HCT116 (cell line): ENCODE measurements around the gene RBBP8NL. TPM values are rescaled to one million over a fixed set of nuclear protein-coding genes. Genes with fewer than 3 reads are reported as not detected.

ENCODE experiments used
- ATAC-seq: fragments of 200-7000 bp; cut with Tn5 transposase; 2 replicates; pipeline ENCODE4 v1.9.1; 2020; ENCODE audit warnings: mild to moderate bottlenecking, moderate library complexity
- BruUV-seq: library from RNA; stranded (reverse); fragments of 400-500 nt; replicated peaks from 2 replicates; lab custom pipeline; 2021; lab: Mats Ljungman, UMichigan
- CTCF ChIA-PET: fragments of 300-600 bp; sonication (Branson Sonifier 250); formaldehyde crosslinking; loops from one replicate; lab custom pipeline; 2021; ENCODE audit warnings: antibody characterized with exemption; lab: Charles Lee
- POLR2A ChIA-PET: fragments of 300-600, 350-600 bp; sonication (Branson Sonifier 250); formaldehyde crosslinking; loops from one replicate; lab custom pipeline; 2021; ENCODE audit warnings: antibody characterized with exemption; lab: Charles Lee
- RAD21 ChIA-PET, 2 experiments: fragments of 300-600 bp; sonication (Branson Sonifier 250); formaldehyde crosslinking; loops; one replicate each; lab custom pipeline; 2023; ENCODE audit warnings: low total read pairs in 2 of 2; ENCODE audit not compliant: uncharacterized antibody in 2 of 2, unreplicated experiment in 2 of 2, low non-redundant PET in 1 of 2; lab: Charles Lee
- DNase-seq: peaks from one replicate; pipeline ENCODE4 v3.0.0-alpha.2; 2010; ENCODE audit warnings: low read depth, low spot score
- H2AFZ ChIP-seq: fragments of 200-600 bp; shearing (Covaris generic), sonication (generic); 2 replicates; pipeline ENCODE4 v1.6.1; 2017; ENCODE audit warnings: low read depth, mixed run types, mixed read lengths, antibody characterized with exemption, low read length; ENCODE audit not compliant: poor library complexity, severe bottlenecking
- H3K27ac ChIP-seq: 2 replicates; pipeline ENCODE4 v1.5.1; 2012; ENCODE audit warnings: low read depth, low read length
- H3K27me3 ChIP-seq: fragments of 200-600 bp; sonication (generic); 2 replicates; pipeline ENCODE4 v1.6.1; 2016; ENCODE audit warnings: mixed run types, low read length, mixed read lengths; ENCODE audit not compliant: insufficient read depth
- H3K36me3 ChIP-seq, 2 experiments: fragments of 200-500 bp in 1 of 2; fragments of 200-600 bp in 1 of 2; sonication (Bioruptor generic) in 1 of 2; sonication (generic) in 1 of 2; 2 replicates each; pipeline versions ENCODE4 v1.5.1 to v1.6.1; 2014 to 2016; ENCODE audit warnings: low read length in 2 of 2, inconsistent platforms in 1 of 2, mixed read lengths in 1 of 2, mixed run types in 1 of 2; ENCODE audit not compliant: insufficient read depth in 2 of 2, control insufficient read depth in 1 of 2
- H3K4me1 ChIP-seq, 2 experiments: fragments of 200-600 bp in 1 of 2; sonication (generic) in 1 of 2; 2 replicates each; pipeline versions ENCODE4 v1.5.1 to v1.6.1; 2012 to 2017; ENCODE audit warnings: low read length in 2 of 2, inconsistent platforms in 1 of 2, mild to moderate bottlenecking in 1 of 2, mixed read lengths in 1 of 2, mixed run types in 1 of 2, moderate library complexity in 1 of 2; ENCODE audit not compliant: insufficient read depth in 2 of 2, control insufficient read depth in 1 of 2
- H3K4me2 ChIP-seq: fragments of 200-600 bp; sonication (generic); 2 replicates; pipeline ENCODE4 v1.6.1; 2017; ENCODE audit warnings: mixed run types, low read length, mixed read lengths
- H3K4me3 ChIP-seq, 2 experiments: fragments of 200-600 bp in 1 of 2; sonication (generic) in 1 of 2; replicated peaks in 1 of 2; 2 replicates each; pipeline ENCODE4 v1.5.1; 2011 to 2016; ENCODE audit warnings: low read length in 2 of 2, control low read depth in 1 of 2, low read depth in 1 of 2, mild to moderate bottlenecking in 1 of 2, mixed read lengths in 1 of 2, mixed run types in 1 of 2
- H3K79me2 ChIP-seq: fragments of 200-600 bp; sonication (generic); 2 replicates; pipeline ENCODE4 v1.6.1; 2017; ENCODE audit warnings: mild to moderate bottlenecking, mixed run types, low read length, moderate library complexity, mixed read lengths; ENCODE audit not compliant: insufficient read depth
- H3K9ac ChIP-seq: fragments of 200-600 bp; sonication (generic); 2 replicates; pipeline ENCODE4 v1.6.1; 2016; ENCODE audit warnings: low read length, mixed read lengths
- H3K9me2 ChIP-seq: fragments of 200-600 bp; sonication (generic), shearing (Covaris generic); 2 replicates; pipeline ENCODE4 v1.6.1; 2017; ENCODE audit warnings: mixed run types, mild to moderate bottlenecking, moderate library complexity; ENCODE audit not compliant: insufficient read depth
- H3K9me3 ChIP-seq, 2 experiments: fragments of 200-500 bp in 1 of 2; fragments of 200-600 bp in 1 of 2; sonication (Bioruptor generic) in 1 of 2; sonication (generic) in 1 of 2; 2 replicates each; pipeline ENCODE4 v1.6.1; 2014 to 2017; ENCODE audit warnings: low read length in 2 of 2, mixed read lengths in 2 of 2, inconsistent platforms in 1 of 2, low read depth in 1 of 2, mild to moderate bottlenecking in 1 of 2, mixed run types in 1 of 2, moderate library complexity in 1 of 2; ENCODE audit not compliant: control insufficient read depth in 1 of 2, insufficient read depth in 1 of 2
- H4K20me1 ChIP-seq: fragments of 200-600 bp; sonication (generic), shearing (Covaris generic); 2 replicates; pipeline ENCODE4 v1.6.1; 2017; ENCODE audit warnings: mixed run types, mild to moderate bottlenecking, moderate library complexity; ENCODE audit not compliant: insufficient read depth
- ELF1 ChIP-seq: IDR thresholded peaks from 2 replicates; pipeline ENCODE4 v1.6.1; 2012; ENCODE audit warnings: low read depth, borderline replicate concordance
- EZH2 ChIP-seq: fragments of 200-600 bp; sonication (generic); IDR thresholded peaks from 2 replicates; pipeline ENCODE4 v1.6.1; 2017; ENCODE audit warnings: antibody characterized with exemption, mixed run types
- EZH2phosphoT487 ChIP-seq: fragments of 200-600 bp; IDR thresholded peaks from 2 replicates; pipeline ENCODE4 v1.6.1; 2018; ENCODE audit warnings: antibody characterized with exemption, borderline replicate concordance
- FOSL1 ChIP-seq: IDR thresholded peaks from 2 replicates; pipeline ENCODE4 v1.6.1; 2012; ENCODE audit warnings: low read depth
- JUND ChIP-seq: IDR thresholded peaks from 2 replicates; pipeline ENCODE4 v1.6.1; 2012
- POLR2A ChIP-seq: IDR thresholded peaks from 2 replicates; pipeline ENCODE4 v1.7.0; 2011; ENCODE audit warnings: borderline replicate concordance; ENCODE audit not compliant: insufficient read depth, insufficient read length; ENCODE audit errors: extremely low read depth
- POLR2AphosphoS5 ChIP-seq: IDR thresholded peaks from 2 replicates; pipeline ENCODE4 v1.6.1; 2011; ENCODE audit warnings: mild to moderate bottlenecking, low read depth, low read length, moderate library complexity
- RAD21 ChIP-seq: IDR thresholded peaks from 2 replicates; pipeline ENCODE4 v1.6.1; 2012; ENCODE audit warnings: low read depth, mild to moderate bottlenecking
- SIN3A ChIP-seq: IDR thresholded peaks from 2 replicates; pipeline ENCODE4 v1.6.1; 2012; ENCODE audit warnings: low read depth
- SP1 ChIP-seq: IDR thresholded peaks from 2 replicates; pipeline ENCODE4 v1.6.1; 2012; ENCODE audit warnings: low read depth
- SRF ChIP-seq: IDR thresholded peaks from 2 replicates; pipeline ENCODE4 v1.6.1; 2012; ENCODE audit warnings: low read depth
- TCF7L2 ChIP-seq: IDR thresholded peaks from 2 replicates; pipeline ENCODE4 v1.7.0; 2011; ENCODE audit warnings: borderline replicate concordance, inconsistent platforms; ENCODE audit not compliant: insufficient read depth, insufficient read length; ENCODE audit errors: extremely low read depth
- ZFX ChIP-seq: fragments of 450-650 bp; IDR thresholded peaks from 2 replicates; pipeline ENCODE4 v1.6.1; 2017
- ZNF274 ChIP-seq: fragments of 200-500 bp; sonication (Bioruptor generic); IDR thresholded peaks from 2 replicates; pipeline ENCODE4 v1.6.1; 2014; ENCODE audit warnings: mild to moderate bottlenecking, low read depth, low read length, inconsistent platforms
- intact Hi-C: fragments of 100-400 bp; cut with micrococcal nuclease; formaldehyde crosslinking; loops from 2 replicates; pipeline ENCODE4 v1.10.0; 2022
- total RNA-seq: library from RNA; stranded (reverse); gene quantifications from one replicate; pipeline ENCODE4 v1.2.1, GENCODE V29; 2021; ENCODE audit not compliant: unreplicated experiment
- TF ChIP-seq, protein P1 (sequence below), 3 experiments: fragments of 200-600 bp in 1 of 3; sonication (generic) in 1 of 3; IDR thresholded peaks in 2 of 3; conservative IDR thresholded peaks in 1 of 3; 2 replicates each; pipeline ENCODE4 v1.5.1; 2012 to 2017; ENCODE audit warnings: low read depth in 2 of 3, low read length in 2 of 3, antibody characterized with exemption in 1 of 3, borderline replicate concordance in 1 of 3, control low read depth in 1 of 3, mild to moderate bottlenecking in 1 of 3, mixed read lengths in 1 of 3, mixed run types in 1 of 3, moderate library complexity in 1 of 3; ENCODE audit not compliant: insufficient read depth in 1 of 3
- TF ChIP-seq, protein P2 (sequence below): IDR thresholded peaks from 2 replicates; pipeline ENCODE4 v1.6.1; 2011; ENCODE audit warnings: mild to moderate bottlenecking, low read length, moderate library complexity; ENCODE audit not compliant: insufficient replicate concordance; ENCODE audit errors: extremely low read depth

Gene RBBP8NL
- total RNA-seq, 1 experiment from 2014 or later = 0.59 TPM

DNA sequence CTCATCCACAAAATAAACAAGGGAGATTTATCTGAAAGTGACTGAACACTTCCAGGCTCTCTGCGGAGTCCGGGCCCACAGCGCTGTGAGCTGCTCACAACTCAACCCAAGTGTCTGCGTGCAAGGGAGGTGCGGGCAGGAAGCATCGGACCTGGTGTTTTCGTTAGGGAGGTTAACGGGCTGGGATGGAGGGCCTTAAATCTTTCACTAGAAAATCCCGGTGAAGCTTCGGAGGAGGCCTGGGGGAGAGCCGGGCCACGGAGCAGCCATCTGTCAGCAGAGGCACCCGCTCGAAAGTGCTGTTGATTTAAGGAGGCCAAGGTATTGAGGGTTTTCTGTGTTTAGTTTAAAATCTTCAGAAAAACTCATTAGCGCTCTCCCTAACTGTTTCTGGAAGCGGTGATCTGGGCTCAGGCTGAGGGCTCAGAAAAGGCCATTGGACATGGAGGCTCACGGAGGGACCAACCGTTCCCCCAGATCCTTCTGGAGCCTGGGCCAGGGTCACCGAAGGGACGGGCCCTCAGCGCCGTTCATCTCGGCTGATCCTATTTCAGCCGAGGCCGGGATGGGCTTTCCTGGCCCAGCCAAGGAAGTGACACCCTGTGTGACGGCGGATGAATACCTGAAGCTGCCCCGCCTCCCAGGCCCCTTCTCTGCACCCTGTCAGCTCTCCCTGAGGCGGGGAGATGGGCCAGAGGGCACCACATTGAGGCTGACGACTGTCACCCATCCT, 27.7 kb upstream of the RBBP8NL start:
- no peak overlapping the region for H3K27ac ChIP-seq
- H3K9ac ChIP-seq = no peak overlapping the region
- 0 out of 2 replicates have a peak, but pooled peaks cover 4% of the 10 kb centered on the region for H3K27me3 ChIP-seq
- H3K36me3 ChIP-seq = no peaks in the 10 kb centered on the region
- ATAC-seq (no peak), DNase-seq (no peak)
- POLR2A ChIA-PET = no interaction called here
- BruUV-seq = no TSS peak
- no peaks in the 10 kb centered on the region for H3K79me2 ChIP-seq
- no peak overlapping the region for H2AFZ ChIP-seq
- CTCF ChIA-PET = no interaction called here
- no peak overlapping the region for H3K4me2 ChIP-seq
- 0 out of 4 replicates have a peak, but pooled peaks cover 0 to 3% of the 10 kb centered on the region in 2 experiments for H3K4me1 ChIP-seq
- RAD21 ChIA-PET = no interaction called here
- no peak overlapping the region for H3K4me3 ChIP-seq
- no peaks in the 10 kb centered on the region for H3K9me3 ChIP-seq
- no peak for TF ChIP-seq JUND
- no peak for TF ChIP-seq POLR2AphosphoS5
- TF ChIP-seq SIN3A = no peak
- TF ChIP-seq TCF7L2 = no peak
- TF ChIP-seq ELF1 = no peak
- TF ChIP-seq FOSL1 = no peak
- no peak for TF ChIP-seq EZH2
- no peak for TF ChIP-seq RAD21
- no peak for TF ChIP-seq ZNF274
- no peaks in the 10 kb centered on the region for H4K20me1 ChIP-seq
- no peaks in the 10 kb centered on the region for H3K9me2 ChIP-seq
- intact Hi-C loops = no loop called here

DNA sequence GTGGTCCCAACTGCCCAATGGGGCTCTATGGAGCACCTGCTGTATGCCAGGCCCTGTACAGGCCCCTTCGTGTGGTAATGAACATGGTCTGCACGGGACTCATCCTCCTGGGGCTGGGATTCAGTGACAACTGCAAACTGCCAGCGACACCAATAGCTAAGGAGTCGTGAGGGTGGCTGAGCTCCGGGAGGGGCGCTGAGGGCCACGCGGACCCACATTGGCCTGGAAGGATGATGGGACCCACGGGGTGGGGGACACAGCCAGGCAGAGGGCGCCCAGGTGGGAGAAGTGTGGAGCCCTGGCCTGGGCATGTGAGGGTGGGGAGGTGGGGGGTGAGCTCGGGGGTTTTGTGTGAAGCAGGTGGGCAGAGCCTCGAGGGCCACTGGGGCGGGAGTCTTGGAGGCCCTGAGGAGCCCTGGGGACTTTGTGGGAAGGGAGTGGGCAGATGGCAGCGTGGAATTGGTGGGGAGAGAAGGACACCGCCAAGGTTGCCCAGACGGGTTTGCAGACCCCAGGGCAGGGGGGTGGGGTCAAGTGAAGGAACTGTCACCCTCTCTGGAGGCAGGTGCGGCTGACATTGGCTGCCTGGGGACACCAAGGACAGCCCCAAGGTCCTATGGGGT, 26.0 kb upstream of the RBBP8NL start:
- POLR2A ChIA-PET = no interaction called here
- CTCF ChIA-PET = no interaction called here
- TF ChIP-seq JUND = no peak
- no peak for TF ChIP-seq SIN3A
- no peak for TF ChIP-seq TCF7L2
- TF ChIP-seq EZH2phosphoT487 = no peak
- TF ChIP-seq SRF = no peak
- TF ChIP-seq, protein P1, sequence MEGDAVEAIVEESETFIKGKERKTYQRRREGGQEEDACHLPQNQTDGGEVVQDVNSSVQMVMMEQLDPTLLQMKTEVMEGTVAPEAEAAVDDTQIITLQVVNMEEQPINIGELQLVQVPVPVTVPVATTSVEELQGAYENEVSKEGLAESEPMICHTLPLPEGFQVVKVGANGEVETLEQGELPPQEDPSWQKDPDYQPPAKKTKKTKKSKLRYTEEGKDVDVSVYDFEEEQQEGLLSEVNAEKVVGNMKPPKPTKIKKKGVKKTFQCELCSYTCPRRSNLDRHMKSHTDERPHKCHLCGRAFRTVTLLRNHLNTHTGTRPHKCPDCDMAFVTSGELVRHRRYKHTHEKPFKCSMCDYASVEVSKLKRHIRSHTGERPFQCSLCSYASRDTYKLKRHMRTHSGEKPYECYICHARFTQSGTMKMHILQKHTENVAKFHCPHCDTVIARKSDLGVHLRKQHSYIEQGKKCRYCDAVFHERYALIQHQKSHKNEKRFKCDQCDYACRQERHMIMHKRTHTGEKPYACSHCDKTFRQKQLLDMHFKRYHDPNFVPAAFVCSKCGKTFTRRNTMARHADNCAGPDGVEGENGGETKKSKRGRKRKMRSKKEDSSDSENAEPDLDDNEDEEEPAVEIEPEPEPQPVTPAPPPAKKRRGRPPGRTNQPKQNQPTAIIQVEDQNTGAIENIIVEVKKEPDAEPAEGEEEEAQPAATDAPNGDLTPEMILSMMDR (IDR thresholded peaks at IDR 0.05 in 2 of 3, conservative IDR thresholded peaks at IDR 0.05 in 1 of 3; ENCODE audit: borderline replicate concordance in 1 of 3, insufficient read depth in 1 of 3, low read depth in 2 of 3, low read length in 2 of 3) = no peak
- TF ChIP-seq, protein P2, sequence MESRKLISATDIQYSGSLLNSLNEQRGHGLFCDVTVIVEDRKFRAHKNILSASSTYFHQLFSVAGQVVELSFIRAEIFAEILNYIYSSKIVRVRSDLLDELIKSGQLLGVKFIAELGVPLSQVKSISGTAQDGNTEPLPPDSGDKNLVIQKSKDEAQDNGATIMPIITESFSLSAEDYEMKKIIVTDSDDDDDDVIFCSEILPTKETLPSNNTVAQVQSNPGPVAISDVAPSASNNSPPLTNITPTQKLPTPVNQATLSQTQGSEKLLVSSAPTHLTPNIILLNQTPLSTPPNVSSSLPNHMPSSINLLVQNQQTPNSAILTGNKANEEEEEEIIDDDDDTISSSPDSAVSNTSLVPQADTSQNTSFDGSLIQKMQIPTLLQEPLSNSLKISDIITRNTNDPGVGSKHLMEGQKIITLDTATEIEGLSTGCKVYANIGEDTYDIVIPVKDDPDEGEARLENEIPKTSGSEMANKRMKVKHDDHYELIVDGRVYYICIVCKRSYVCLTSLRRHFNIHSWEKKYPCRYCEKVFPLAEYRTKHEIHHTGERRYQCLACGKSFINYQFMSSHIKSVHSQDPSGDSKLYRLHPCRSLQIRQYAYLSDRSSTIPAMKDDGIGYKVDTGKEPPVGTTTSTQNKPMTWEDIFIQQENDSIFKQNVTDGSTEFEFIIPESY = no peak
- no peak for TF ChIP-seq ZFX
- no peak for TF ChIP-seq POLR2A
- TF ChIP-seq SP1 = no peak
- no peak for TF ChIP-seq ZNF274

More for the DNA sequence above, 26.0 kb upstream of the RBBP8NL start:
- no peak overlapping the region for H3K4me3 ChIP-seq
- H3K79me2 ChIP-seq = no peaks in the 10 kb centered on the region
- H3K27me3 ChIP-seq = 0 out of 2 replicates have a peak, but pooled peaks cover 4% of the 10 kb centered on the region
- no TSS peak for BruUV-seq
- intact Hi-C loops = no loop called here
- H3K9me2 ChIP-seq = no peaks in the 10 kb centered on the region
- H3K27ac ChIP-seq = no peak overlapping the region
- no peak for DNase-seq
- 0 out of 4 replicates have a peak, but pooled peaks cover 0 to 3% of the 10 kb centered on the region in 2 experiments for H3K4me1 ChIP-seq
- RAD21 ChIA-PET = no interaction called here
- H3K9ac ChIP-seq = no peak overlapping the region
- no peaks in the 10 kb centered on the region for H3K9me3 ChIP-seq
- no peaks in the 10 kb centered on the region for H4K20me1 ChIP-seq
- no peak overlapping the region for H2AFZ ChIP-seq
- H3K4me2 ChIP-seq = no peak overlapping the region
- ATAC-seq = no peak
- H3K36me3 ChIP-seq = no peaks in the 10 kb centered on the region
